Fibroblast of lung (primary cell): Measurements from ENCODE around the gene BTBD9. TPM values are rescaled to one million over a fixed set of nuclear protein-coding genes. Genes with fewer than 3 reads are reported as not detected.

Source experiments
- DNase-seq, 2 donors: peaks; one replicate each; pipeline versions ENCODE4 v3.0.0 to v3.0.0-alpha.2; 2010; ENCODE audit warnings: low read depth in 2 of 2
- H2AFZ ChIP-seq: 2 replicates; pipeline ENCODE4 v1.5.1; 2012; ENCODE audit warnings: low read length, control low read depth, inconsistent platforms
- H3K27ac ChIP-seq: 2 replicates; pipeline ENCODE4 v1.5.1; 2011; ENCODE audit warnings: low read length, control low read depth; ENCODE audit not compliant: insufficient read depth
- H3K27me3 ChIP-seq: 2 replicates; pipeline ENCODE4 v1.5.1; 2011; ENCODE audit warnings: mild to moderate bottlenecking, low read length; ENCODE audit not compliant: control insufficient read depth, insufficient read depth
- H3K36me3 ChIP-seq: 2 replicates; pipeline ENCODE4 v1.5.1; 2011; ENCODE audit warnings: low read length; ENCODE audit not compliant: control insufficient read depth, insufficient read depth
- H3K4me1 ChIP-seq: 2 replicates; pipeline ENCODE4 v1.5.1; 2011; ENCODE audit warnings: low read length; ENCODE audit not compliant: control insufficient read depth, insufficient read depth; ENCODE audit errors: extremely low read depth
- H3K4me2 ChIP-seq: 2 replicates; pipeline ENCODE4 v1.5.1; 2011; ENCODE audit warnings: low read length, control low read depth; ENCODE audit not compliant: insufficient read depth; ENCODE audit errors: extremely low read depth
- H3K4me3 ChIP-seq, 4 experiments: fragments of 200-600 bp in 1 of 4; sonication (generic) in 1 of 4; replicated peaks in 1 of 4; 2 replicates each; pipeline ENCODE4 v1.5.1; 2011 to 2016; ENCODE audit warnings: low read length in 4 of 4, low read depth in 3 of 4, mild to moderate bottlenecking in 3 of 4, control low read depth in 2 of 4, inconsistent platforms in 1 of 4, mixed read lengths in 1 of 4; ENCODE audit not compliant: insufficient read depth in 1 of 4; ENCODE audit errors: control extremely low read depth in 1 of 4
- H3K79me2 ChIP-seq: 2 replicates; pipeline ENCODE4 v1.5.1; 2012; ENCODE audit warnings: mild to moderate bottlenecking, low read length, inconsistent platforms; ENCODE audit not compliant: control insufficient read depth, insufficient read depth
- H3K9ac ChIP-seq: 2 replicates; pipeline ENCODE4 v1.5.1; 2011; ENCODE audit warnings: mild to moderate bottlenecking, low read length, control low read depth; ENCODE audit not compliant: insufficient read depth
- H3K9me3 ChIP-seq: 2 replicates; pipeline ENCODE4 v1.5.1; 2012; ENCODE audit warnings: low read depth, low read length; ENCODE audit not compliant: control insufficient read depth, insufficient read depth
- H4K20me1 ChIP-seq: 2 replicates; pipeline ENCODE4 v1.5.1; 2011; ENCODE audit warnings: low read length; ENCODE audit not compliant: control insufficient read depth, insufficient read depth; ENCODE audit errors: extremely low read depth
- CTCF ChIP-seq, 2 donors: IDR thresholded peaks in 1 of 2; conservative IDR thresholded peaks in 1 of 2; 1 replicate in 1 of 2; 2 replicates in 1 of 2; pipeline ENCODE4 v1.5.1; 2011 to 2012; ENCODE audit warnings: low read length in 2 of 2, control low read depth in 1 of 2, inconsistent platforms in 1 of 2, low read depth in 1 of 2, mild to moderate bottlenecking in 1 of 2
- EZH2 ChIP-seq: IDR thresholded peaks from 2 replicates; pipeline ENCODE4 v1.5.1; 2012; ENCODE audit warnings: low read length, control low read depth, mild to moderate bottlenecking; ENCODE audit errors: missing control alignments
- polyA plus RNA-seq, 2 donors: library from polyadenylated mRNA; depleted of rRNA in 1 of 2; stranded (reverse) in 1 of 2; unstranded in 1 of 2; fragments of >200 nt; gene quantifications; 2 replicates each; pipeline ENCODE4 v1.2.1, GENCODE V29; 2011 to 2012; ENCODE audit warnings: missing spikeins in 1 of 2
- total RNA-seq: library from RNA; depleted of rRNA; stranded (reverse); fragments of >200 nt; gene quantifications from 2 replicates; pipeline ENCODE4 v1.2.1, GENCODE V29; 2014

The BTBD9 gene
- total and polyA plus RNA-seq, 2 donors (not counting 1 experiment from before 2014, with no cell fraction given): 7.7 to 13.4 TPM

DNA sequence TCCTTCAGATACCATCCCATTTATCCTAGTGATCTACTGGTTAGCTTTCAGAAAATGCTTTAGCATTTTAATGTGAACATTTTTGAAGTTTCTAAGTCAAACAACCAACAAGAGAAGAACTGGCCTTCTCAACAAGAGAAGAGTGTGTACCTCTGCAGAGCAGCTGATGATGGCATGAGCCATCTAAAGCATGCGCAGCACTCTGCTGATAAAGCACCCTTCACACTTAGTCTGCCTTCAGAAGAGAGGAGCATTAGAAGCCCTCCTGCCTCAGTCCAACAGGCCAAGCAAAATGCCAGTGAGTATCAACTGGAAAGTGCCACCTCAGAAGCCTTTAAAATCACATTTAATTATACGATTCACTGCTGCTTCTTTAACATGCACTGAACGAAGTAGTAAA is 169.2 kb downstream of the BTBD9 start:
- H3K4me2 ChIP-seq: no peak overlapping the region
- TF ChIP-seq CTCF (conservative IDR thresholded peaks at IDR 0.05 in 1 of 2, IDR thresholded peaks at IDR 0.05 in 1 of 2; ENCODE audit: low read depth in 1 of 2, low read length in 2 of 2) (no peak), EZH2 (no peak)
- H3K36me3 ChIP-seq: no peaks in the 10 kb centered on the region
- H2AFZ ChIP-seq: no peak overlapping the region
- H3K79me2 ChIP-seq: no peaks in the 10 kb centered on the region
- H3K27ac ChIP-seq: no peak overlapping the region
- no peaks in the 10 kb centered on the region for H3K4me1 ChIP-seq
- H3K4me3 ChIP-seq: no peak overlapping the region
- DNase-seq: no peak
- H3K9me3 ChIP-seq: no peaks in the 10 kb centered on the region
- H3K9ac ChIP-seq: no peak overlapping the region
- no peaks in the 10 kb centered on the region for H4K20me1 ChIP-seq
- no peaks in the 10 kb centered on the region for H3K27me3 ChIP-seq

- no peak overlapping the region for H3K4me3 ChIP-seq
- no peak overlapping the region for H3K9ac ChIP-seq
- no peaks in the 10 kb centered on the region for H3K4me1 ChIP-seq
- TF ChIP-seq CTCF (conservative IDR thresholded peaks at IDR 0.05 in 1 of 2, IDR thresholded peaks at IDR 0.05 in 1 of 2; ENCODE audit: low read depth in 1 of 2, low read length in 2 of 2) (no peak), EZH2 (no peak)
- no peak overlapping the region for H2AFZ ChIP-seq
- DNase-seq: no peak
- no peaks in the 10 kb centered on the region for H3K27me3 ChIP-seq
- H3K79me2 ChIP-seq: no peaks in the 10 kb centered on the region
- no peaks in the 10 kb centered on the region for H4K20me1 ChIP-seq
- no peak overlapping the region for H3K27ac ChIP-seq
- no peak overlapping the region for H3K4me2 ChIP-seq
- H3K9me3 ChIP-seq: no peaks in the 10 kb centered on the region
- no peaks in the 10 kb centered on the region for H3K36me3 ChIP-seq
These were observed 172.2 kb downstream of the BTBD9 start for GRCh38 chr6:38467566-38467965.

GRCh38 chr6:38460186-38460585 is 179.5 kb downstream of the BTBD9 start:
- Histone ChIP-seq H3K4me2 (no peak overlapping the region), H3K9ac (no peak overlapping the region), H2AFZ (no peak overlapping the region), H3K4me3 (no peak overlapping the region), H3K27ac (no peak overlapping the region), H3K9me3 (no peaks in the 10 kb centered on the region), H3K27me3 (no peaks in the 10 kb centered on the region), H4K20me1 (no peaks in the 10 kb centered on the region), H3K4me1 (peaks cover 2% of the 10 kb centered on the region), H3K36me3 (no peaks in the 10 kb centered on the region), H3K79me2 (no peaks in the 10 kb centered on the region)
- TF ChIP-seq CTCF (conservative IDR thresholded peaks at IDR 0.05 in 1 of 2, IDR thresholded peaks at IDR 0.05 in 1 of 2; ENCODE audit: low read depth in 1 of 2, low read length in 2 of 2): no peak
- TF ChIP-seq EZH2: no peak
- DNase-seq: peak; percentile 72 to 87
